Kidney tubule cell (primary cell): ENCODE data around the gene PDCD2L.
"Not testable (repeated sequence)": the region's sequence is repeated elsewhere in the genome, so short reads cannot be mapped to it uniquely, and the experiment has no call there.

Source experiments
- DNase-seq: peaks from one replicate; pipeline ENCODE4 v3.0.0-alpha.2; 2018; ENCODE audit warnings: low spot score

The PDCD2L gene, protein sequence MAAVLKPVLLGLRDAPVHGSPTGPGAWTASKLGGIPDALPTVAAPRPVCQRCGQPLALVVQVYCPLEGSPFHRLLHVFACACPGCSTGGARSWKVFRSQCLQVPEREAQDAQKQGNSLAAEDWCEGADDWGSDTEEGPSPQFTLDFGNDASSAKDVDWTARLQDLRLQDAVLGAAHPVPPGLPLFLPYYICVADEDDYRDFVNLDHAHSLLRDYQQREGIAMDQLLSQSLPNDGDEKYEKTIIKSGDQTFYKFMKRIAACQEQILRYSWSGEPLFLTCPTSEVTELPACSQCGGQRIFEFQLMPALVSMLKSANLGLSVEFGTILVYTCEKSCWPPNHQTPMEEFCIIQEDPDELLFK

DNA sequence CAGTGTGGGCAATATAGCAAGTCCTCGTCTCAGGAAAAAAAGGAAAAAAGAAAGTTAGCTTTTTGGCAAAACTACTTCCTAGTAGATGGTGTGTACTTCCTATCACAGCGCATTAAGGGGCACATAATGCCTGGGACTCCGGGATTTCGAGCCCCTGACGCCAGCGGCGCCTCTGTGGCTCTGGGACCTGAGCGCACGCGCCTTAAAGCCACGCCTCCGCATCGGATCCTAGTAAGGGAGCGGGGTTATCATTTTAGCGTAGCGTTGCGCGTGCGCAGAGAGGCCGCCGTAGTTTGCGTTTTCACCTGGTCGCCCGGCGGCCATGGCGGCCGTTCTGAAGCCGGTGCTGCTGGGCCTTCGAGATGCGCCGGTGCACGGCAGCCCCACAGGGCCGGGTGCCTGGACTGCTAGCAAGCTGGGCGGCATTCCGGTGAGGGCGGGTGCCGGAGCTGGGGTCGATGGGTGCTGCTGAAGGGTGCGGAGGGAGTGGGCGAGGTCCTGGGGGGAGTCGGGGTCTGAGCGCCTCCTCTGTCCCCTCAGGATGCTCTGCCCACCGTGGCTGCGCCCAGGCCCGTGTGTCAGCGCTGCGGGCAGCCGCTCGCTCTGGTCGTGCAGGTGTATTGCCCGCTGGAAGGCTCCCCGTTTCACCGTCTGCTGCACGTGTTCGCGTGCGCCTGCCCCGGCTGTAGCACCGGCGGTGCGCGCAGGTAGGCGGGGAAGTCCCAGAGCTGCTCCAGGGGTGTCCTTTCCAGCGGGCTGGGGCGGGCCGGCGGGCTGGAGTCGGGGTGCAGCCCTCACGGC, at the start of gene PDCD2L:
Gene PDCD2L (plus strand): TSS at position 291 of the 801 bp plus-strand sequence. CDS start 32 bp downstream, at position 323.
- DNase-seq, result peak; percentile 93

DNA sequence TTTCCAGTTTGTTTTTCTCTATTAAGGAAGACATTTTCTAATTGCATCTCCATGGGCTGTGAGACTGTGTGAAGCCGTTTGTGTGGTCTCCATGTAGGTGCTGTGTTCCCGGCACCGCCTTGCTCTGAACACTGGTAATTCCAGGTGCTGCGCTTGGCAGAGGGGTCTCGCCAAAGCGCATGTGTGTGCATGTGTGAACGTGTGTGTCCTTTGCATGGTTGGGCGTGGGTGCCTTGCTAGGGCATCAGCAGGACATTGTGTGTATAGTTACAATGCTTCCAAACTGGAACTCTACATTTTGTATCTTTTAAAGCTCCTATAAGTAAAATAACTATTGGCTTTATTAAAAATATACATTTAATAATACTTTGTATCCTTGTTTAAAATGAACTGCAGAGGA, 49.0 kb upstream of the PDCD2L start:
- DNase-seq, result no peak

DNA sequence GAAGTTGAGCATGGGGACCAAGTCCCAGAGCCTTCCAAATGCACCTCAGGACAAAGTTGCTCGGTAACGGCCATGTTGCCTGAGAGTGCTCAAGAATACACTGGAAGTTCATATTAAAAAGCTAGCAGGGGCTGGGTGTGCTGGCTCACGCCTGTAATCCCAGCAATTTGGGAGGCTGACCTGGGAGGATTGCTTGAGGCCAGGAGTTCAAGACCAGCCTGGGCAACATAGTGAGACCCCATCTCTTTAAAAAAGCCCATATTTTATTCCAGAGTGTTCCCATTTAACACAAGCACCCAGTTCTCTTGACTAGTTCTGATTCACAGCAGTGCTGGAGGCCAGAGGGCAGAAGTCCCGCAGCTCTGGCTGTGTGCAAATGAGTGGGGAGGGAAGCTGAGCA, 47.3 kb upstream of the PDCD2L start:
- DNase-seq, result no peak

DNA sequence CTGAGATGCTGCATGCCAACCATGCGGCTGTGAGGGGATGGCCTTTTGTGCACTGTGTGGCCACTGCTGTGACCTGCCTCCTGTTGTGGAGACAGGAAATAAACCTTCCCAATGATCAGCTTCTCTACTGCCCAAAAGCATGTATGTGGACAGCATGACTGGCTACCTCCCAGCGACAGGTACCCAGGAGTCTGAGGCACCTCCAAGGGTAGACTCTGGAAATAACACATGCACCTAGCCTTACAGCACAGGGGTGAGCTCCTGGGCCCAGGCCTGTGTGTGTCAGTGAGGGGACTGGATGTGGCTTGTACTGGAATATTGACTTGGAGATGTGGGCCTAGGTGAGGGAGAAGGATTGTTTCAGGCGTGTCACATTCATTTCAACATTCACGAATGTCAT, 46.8 kb upstream of the PDCD2L start:
- DNase-seq, result no peak

DNA sequence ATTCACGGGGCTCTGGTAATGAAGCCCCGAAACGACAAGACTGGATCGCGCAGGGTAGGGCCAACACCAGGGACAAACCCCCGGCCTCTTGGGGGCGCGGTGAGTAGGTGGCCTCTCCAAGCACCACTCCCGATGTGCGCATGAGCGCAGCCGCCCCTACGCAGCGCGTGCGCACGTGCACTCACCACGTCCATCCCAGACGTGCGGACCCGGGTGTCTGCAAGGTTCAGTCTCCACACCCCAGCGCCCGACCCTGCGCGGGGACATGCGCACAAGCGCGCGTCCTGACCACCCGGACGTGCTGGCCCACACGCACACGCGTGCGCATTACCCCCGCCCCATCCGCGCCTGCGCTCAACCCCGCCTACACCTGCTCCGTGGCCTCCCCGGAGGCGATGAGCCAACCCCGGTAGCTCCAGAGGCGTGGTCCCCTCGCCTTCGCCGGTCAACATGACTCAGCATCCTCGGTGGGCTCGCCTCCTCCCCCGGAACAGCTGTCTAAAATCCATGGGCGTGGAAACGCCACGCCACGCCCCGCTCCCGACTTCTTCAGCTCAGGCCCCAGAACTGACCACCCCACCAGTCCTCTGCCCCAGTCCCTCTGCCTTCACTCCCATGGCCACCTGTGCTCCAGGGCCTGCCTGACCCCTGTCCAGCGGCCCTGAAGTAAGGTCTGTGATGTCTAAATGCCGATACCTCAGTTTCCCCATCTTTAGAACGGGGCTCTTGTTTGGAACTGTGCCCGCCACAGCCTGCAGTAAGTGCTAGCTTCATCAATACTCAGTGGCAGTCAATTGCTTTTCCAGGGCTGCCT, 44.9 kb upstream of the PDCD2L start:
- DNase-seq, result peak; percentile 99

DNA sequence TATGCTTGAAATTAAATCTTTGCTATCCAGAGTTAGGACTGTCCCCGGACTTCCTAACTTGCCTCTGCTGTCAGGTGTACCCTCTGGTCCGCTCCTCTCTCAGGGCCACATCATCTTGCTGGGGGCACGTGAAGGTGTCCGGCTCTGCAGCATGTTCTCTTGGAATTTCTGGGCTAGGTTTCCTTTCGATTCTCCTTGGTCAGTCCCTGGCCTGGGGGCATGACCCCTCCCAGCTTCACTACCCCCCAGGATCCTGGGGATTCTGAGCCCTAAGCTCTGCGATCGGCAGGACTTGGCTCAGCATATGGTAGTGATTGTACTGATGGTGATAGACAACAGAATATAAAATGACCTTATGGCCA, 44.3 kb upstream of the PDCD2L start:
- no peak for DNase-seq

DNA sequence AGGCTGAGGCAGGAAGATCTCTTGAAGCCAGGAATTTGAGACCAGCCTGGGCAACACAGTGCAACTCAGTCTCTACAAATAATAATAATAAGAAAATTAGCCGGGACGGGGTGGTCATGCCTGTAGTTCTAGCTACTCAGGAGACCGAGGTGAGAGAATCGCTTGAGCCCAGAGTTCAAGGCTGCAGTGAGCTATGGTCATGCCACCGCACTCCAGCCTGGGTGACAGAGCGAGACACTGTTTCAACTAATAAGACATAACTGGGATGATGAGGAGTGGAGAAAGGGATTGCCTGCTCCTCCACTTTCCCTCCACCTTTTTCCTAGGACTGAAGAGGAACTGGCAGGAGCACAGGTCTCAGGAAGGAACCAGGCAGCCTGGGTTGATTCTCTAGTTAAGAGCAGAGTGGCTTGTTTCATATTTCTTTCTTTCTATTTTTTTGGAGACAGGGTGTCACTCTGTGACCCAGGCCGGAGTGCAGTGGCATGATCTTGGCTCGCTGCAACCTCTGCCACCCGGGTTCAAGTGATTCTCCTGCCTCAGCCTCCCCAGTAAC, 43.8 kb upstream of the PDCD2L start:
- no peak for DNase-seq

DNA sequence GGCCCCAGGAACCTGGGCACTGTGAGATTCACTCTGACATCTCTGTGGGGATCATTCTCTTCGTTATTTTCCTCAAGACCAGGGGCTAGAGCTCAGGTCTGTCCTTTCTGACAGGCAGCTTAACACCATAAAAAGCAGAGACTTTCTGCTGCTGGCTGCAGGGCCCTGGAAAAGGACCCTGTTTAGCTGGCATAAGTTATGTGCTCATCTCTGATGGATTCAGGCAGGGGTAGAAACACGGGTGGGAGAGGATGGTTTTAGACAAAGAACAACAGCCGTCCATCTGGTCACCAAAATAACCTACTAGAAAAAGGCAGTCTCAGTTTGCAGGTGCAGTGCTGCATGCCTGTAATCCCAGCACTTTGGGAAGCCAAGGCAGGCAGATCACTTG, 41.5 kb upstream of the PDCD2L start:
- no peak for DNase-seq

DNA sequence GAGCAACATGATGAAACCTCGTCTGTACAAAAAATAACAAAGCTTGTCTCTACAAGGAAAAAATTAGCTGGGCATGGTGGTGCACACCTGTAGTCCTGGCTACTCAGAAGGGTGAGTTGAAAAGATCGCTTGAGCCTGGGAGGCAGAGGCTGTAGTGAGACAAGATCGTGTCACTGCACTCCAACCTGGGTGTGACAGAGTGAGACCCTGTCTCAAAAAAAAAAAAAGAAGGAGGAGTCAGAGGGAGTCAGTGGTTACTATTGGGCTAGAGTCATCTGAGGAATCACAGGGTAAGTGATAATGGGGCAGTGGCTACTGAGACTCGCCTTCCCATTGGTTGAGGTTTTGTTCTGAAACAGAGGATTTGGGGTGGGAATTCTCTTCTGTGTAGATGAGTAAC, 41.1 kb upstream of the PDCD2L start:
- no peak for DNase-seq

DNA sequence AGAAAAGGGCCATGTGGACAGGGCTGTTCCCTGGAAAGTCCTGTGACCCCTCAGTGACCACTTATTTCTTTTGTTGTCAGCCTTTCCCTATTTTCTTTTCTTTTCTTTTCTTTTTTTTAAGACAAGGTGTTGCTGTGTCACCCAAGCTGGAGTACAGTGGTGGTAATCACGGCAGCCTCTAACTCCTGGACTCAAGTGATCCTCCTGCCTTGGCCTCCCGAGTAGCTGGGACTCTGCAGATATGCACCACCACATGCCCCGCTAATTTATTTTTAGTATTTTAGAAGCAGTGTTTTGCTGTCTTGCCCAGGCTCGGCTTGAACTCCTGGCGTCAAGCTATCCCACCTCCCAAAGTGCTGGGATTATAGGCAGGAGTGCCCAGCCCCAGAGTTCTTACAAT, 40.3 kb upstream of the PDCD2L start:
- no peak for DNase-seq

DNA sequence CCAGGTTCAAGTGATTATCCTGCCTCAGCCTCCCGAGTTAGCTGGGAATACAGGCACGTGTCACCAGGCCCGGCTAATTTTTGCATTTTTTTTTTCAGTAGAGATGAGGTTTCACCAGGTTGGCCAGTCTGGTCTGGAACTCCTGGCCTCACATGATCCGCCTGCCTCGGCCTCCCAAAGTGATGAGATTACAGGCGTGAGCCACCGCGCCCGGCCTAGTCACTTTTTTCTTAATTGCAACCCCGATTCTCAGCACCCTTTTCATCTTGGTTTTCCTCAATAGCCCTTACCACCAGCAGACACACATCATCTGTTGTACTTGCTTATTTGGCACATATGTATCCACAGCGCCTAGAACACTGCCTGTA, 39.8 kb upstream of the PDCD2L start:
- no peak for DNase-seq

DNA sequence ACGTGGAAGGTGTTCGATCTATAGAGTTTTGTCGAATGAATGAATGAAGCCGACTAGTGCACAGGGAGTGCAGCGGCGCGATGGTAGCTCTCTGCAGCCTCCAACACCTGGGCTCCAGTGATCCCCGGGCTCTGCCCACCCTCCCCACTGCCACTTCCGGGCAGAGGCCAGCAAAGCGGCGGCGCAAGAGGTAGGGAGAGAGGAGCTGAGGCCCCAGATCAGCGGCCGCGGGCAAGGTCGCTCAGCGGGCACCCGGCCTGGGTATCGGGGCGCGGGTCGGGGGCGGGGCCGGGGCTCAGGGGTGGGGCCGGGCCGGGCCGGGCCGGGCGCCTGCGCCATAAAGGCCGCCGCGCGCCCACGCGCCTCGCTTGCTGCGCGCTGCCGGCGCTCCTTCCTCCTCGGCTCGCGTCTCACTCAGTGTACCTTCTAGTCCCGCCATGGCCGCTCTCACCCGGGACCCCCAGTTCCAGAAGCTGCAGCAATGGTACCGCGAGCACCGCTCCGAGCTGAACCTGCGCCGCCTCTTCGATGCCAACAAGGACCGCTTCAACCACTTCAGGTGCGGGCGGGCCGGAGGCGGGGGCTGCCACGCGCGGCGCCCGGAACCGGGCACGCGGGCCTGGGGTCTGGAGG, 39.3 kb upstream of the PDCD2L start, which contains the start of gene GPI:
Gene GPI (plus strand): TSS at position 367 of the 633 bp plus-strand sequence. CDS start 71 bp downstream, at position 438.
- DNase-seq, result peak; percentile 73

DNA sequence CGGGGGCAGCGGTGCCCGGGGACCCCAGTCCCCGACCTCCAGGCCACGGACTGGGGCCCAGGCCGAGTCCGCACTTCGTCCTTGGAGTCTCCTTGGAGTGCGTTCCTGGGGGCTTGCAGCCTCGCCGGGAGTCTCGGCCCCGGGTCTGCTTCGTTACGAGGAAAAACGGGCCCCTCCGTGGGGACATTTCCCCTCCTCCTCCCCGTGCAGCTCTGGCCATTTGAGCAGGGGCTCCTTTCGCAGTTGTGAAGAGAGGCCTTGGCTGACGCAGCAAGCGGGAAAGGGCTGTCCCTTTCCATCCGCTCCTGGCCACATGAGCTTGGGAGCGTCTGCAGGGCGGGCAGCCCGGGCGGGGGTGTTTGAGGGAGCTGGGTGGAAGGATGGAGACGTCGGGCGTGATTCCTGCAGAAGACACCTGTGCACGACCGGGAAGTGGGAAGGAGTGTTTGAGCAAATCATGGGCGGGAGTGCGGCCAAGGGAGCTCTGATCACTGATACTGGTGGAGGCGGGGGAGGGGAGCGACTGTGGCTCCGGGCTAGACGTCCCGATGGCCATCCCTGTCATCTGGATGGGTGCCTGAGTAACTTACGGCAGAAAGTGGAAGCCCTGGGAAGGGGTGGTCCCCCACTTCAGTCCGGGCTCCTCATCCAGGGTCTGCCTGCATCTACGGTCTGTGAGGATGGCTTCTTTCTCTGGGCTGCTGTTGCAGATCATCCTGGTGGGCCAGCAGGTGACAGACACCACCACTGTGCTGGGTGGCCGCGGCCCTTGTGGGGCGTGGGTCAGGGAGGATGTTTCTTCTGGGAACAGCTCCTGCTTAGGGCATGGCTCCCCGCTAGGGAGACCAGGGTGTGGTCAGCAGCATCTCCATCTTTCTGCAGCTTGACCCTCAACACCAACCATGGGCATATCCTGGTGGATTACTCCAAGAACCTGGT, 38.5 kb upstream of the PDCD2L start:
- DNase-seq, result peak; percentile 51

DNA sequence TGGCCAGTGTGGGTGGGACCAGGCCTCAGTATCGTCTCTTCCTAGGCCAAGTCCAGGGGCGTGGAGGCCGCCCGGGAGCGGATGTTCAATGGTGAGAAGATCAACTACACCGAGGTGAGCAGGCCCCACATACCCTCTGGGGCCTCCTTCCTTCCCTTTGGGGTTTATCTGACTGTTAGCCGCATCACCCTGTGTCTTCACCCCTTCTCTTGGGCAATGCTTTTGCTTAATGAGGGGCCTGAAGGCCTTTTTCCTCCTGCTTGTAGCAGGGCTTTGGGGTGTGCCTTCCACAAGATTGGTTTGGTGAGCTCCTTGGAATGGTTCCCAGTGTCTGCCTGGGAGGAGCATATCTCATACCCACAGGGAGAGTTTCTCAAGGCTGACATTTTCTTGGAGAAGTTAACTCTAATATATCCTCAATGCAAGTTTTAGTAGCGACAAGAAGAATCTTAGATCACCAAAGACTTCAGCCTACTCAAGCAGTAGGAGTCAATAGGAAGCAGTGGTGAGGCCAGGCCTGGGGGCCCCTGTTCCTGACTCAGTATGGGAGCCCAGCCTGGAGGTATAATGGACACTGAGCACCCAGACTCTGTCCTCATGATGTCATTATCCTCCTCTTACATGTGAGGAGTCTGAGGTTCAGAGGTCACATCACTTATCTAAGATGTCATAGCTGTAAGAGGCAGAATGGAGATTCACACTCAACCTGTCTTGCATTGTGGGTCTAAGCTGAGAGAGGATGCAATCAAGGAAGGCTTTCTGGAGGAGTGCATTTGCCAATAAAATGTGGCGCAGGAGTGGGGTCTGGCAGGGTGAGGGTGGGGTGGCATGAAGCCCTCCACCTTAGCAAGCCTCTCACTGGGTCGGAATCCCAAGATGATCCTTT, 37.2 kb upstream of the PDCD2L start:
- no peak for DNase-seq

DNA sequence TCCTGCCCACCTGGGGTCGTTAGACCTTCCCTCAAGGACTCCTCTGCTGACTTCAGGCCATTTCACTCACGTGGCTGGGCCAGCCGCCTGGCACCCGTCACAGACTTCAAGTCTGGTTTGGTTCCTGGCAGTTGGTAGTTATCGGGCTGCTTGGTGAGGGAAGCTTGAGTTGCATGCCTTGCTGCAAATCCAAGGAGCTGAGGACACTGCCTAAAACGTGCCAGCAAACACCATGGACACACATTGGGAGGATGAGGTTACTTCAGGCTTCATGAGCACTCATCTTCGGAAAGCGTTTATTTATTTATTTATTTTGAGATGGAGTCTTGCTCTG, 36.6 kb upstream of the PDCD2L start:
- DNase-seq, result no peak

DNA sequence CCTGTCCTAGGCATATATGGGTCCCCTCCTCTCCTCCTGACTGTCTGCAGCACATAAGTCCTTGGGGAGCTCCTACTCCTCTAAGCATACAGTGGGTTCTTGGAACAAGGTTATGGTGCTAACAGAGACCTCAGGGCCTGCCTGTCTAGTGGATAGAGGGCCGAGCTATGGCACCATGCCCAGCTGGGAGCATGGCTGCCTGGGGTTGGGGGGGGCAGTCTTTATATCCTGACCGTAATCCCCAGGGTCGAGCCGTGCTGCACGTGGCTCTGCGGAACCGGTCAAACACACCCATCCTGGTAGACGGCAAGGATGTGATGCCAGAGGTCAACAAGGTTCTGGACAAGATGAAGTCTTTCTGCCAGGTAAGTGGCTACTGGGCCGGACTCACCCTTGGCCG, 35.9 kb upstream of the PDCD2L start:
- no peak for DNase-seq

DNA sequence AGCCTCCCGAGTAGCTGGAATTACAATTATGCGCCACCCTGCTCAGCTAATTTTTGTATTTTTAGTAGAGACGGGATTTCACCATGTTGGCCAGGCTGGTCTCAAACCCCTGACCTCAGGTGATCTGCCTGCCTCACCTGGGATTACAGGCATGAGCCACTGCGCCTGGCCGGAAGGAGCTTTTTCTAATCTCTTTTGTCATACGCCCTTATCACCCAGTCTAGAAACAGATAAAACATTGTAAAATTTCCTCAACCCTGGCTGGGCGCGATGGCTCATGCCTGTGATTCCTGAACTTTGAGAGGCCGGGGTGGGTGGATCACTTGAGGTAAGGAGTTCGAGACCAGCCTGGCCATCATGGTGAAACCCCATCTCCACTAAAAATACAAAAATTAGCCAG, 35.0 kb upstream of the PDCD2L start:
- not testable (repeated sequence) for DNase-seq

DNA sequence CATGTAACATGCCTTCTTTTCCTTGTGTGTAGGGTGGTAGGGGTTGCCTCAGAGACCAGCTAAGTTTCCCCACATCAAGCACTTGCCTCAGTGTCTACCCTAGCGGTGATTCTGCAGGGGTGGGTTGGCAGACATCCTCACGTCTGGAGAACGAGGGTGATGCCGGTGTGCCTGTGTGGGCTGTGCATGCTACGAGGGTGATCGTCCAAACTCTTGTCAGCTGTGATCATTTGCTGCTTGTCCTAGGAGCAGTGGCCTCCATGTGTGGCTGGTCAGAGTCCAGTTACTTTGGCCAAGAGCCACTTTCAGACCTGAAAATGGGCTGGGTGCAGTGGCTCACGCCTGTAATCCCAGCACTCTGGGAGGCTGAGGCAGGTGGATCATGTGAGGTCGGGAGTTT, 34.1 kb upstream of the PDCD2L start:
- DNase-seq, result no peak

DNA sequence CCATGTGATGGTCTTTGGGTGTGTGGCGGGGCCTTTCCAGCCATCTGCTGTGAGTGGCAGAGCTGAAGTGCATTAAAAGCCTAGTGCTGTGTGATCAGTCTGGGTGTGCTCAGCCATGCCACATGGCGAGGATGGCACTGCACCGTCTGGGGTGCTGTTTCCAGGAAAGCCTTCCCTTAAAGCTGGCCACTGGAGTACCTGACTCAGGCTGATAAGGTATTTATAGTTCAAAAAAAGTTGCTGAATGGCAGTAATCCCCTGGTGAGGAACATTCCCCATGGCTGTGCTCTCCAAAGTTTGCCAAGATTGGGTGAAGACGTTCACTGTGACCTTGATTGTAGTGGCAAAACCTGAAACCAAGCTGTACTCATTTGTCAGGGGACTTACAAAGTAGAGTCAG, 33.2 kb upstream of the PDCD2L start:
- no peak for DNase-seq
